K562 (cell line): ENCODE results near the gene ZNF516. TPM values are rescaled to one million over a fixed set of nuclear protein-coding genes. Genes with fewer than 3 reads are reported as not detected.

ENCODE experiments used
- ATAC-seq: fragments of 200-7000 bp; cut with Tn5 transposase; 3 replicates; pipeline ENCODE4 v1.9.1; 2020; ENCODE audit warnings: moderate library complexity
- BruUV-seq: library from RNA; stranded (reverse); fragments of 400-500 nt; replicated peaks from 2 replicates; lab custom pipeline; 2021; lab: Mats Ljungman, UMichigan
- CTCF ChIA-PET: fragments of 300-600 bp; formaldehyde crosslinking; extraction: SDS; loops from one replicate; lab custom pipeline; 2021; ENCODE audit warnings: low intra/inter-chr PET ratio; lab: Yijun Ruan, JAX
- POLR2A ChIA-PET: fragments of 300-600, 350-650 bp; sonication (Branson Sonifier 250); formaldehyde crosslinking; extraction: SDS; loops from one replicate; lab custom pipeline; 2021; ENCODE audit warnings: antibody characterized with exemption, inconsistent platforms; lab: Yijun Ruan, JAX
- DNase-seq, 4 experiments: peaks; one replicate each; pipeline versions ENCODE4 v3.0.0 to v3.0.0-alpha.2; 2011 to 2018; ENCODE audit warnings: low spot score in 3 of 4, mixed read lengths in 3 of 4; ENCODE audit errors: extremely low read depth in 1 of 4
- FAIRE-seq: peaks from 2 replicates; lab custom pipeline; 2011; peaks lifted over from hg19 to GRCh38; lab: Jason Lieb, UNC
- H2AFZ ChIP-seq: 2 replicates; pipeline ENCODE4 v1.6.0; 2011; ENCODE audit warnings: low read depth, low read length, control low read depth, inconsistent platforms
- H3K27ac ChIP-seq: fragments of 200-600 bp; 3 replicates; pipeline ENCODE4 v1.8.0; 2011; ENCODE audit warnings: low read depth, mild to moderate bottlenecking, control low read depth, inconsistent platforms, low read length, moderate library complexity, mixed read lengths; ENCODE audit errors: extremely low read depth
- H3K27me3 ChIP-seq, 2 experiments: fragments of 300-600 bp in 1 of 2; 2 replicates in 1 of 2; 3 replicates in 1 of 2; pipeline versions ENCODE4 v1.6.0 to v1.8.0; 2011; ENCODE audit warnings: inconsistent platforms in 2 of 2, low read length in 2 of 2, mild to moderate bottlenecking in 1 of 2, mixed read lengths in 1 of 2, moderate library complexity in 1 of 2; ENCODE audit not compliant: control insufficient read depth in 2 of 2, insufficient read depth in 2 of 2
- H3K36me3 ChIP-seq: fragments of 300-600 bp; 3 replicates; pipeline ENCODE4 v1.8.0; 2011; ENCODE audit warnings: mild to moderate bottlenecking, low read length, inconsistent platforms; ENCODE audit not compliant: control insufficient read depth, insufficient read depth
- H3K4me1 ChIP-seq, 2 experiments: fragments of 200-600 bp in 1 of 2; replicated peaks in 1 of 2; 2 replicates in 1 of 2; 3 replicates in 1 of 2; pipeline versions ENCODE4 v1.5.1 to v1.8.0; 2011; ENCODE audit warnings: inconsistent platforms in 2 of 2, low read length in 2 of 2, mild to moderate bottlenecking in 1 of 2, mixed read lengths in 1 of 2, moderate library complexity in 1 of 2; ENCODE audit not compliant: control insufficient read depth in 2 of 2, insufficient read depth in 2 of 2
- H3K4me2 ChIP-seq: 2 replicates; pipeline ENCODE4 v1.6.1; 2011; ENCODE audit warnings: low read length, control low read depth, inconsistent platforms, mixed read lengths; ENCODE audit not compliant: insufficient read depth
- H3K4me3 ChIP-seq: fragments of 200-600 bp; sonication (generic), shearing (Covaris generic); 2 replicates; pipeline ENCODE4 v1.5.1; 2016; ENCODE audit warnings: control low read depth, inconsistent platforms
- H3K79me2 ChIP-seq: fragments of 200-600 bp; 3 replicates; pipeline ENCODE4 v1.8.0; 2011; ENCODE audit warnings: low read length, inconsistent platforms; ENCODE audit not compliant: control insufficient read depth, insufficient read depth
- H3K9ac ChIP-seq, 2 experiments: 2 replicates each; pipeline versions ENCODE4 v1.6.0 to v1.6.1; 2011; ENCODE audit warnings: low read depth in 2 of 2, low read length in 2 of 2, control low read depth in 1 of 2, inconsistent platforms in 1 of 2, mild to moderate bottlenecking in 1 of 2, mixed read lengths in 1 of 2; ENCODE audit not compliant: insufficient read depth in 1 of 2
- H3K9me1 ChIP-seq: one replicate; pipeline ENCODE4 v1.6.0; 2011; ENCODE audit warnings: inconsistent platforms, mild to moderate bottlenecking, low read length, moderate library complexity; ENCODE audit not compliant: control insufficient read depth, insufficient read depth
- H3K9me3 ChIP-seq: replicated peaks from 2 replicates; pipeline ENCODE4 v1.5.1; 2011; ENCODE audit warnings: low read depth, low read length, inconsistent platforms; ENCODE audit not compliant: control insufficient read depth, insufficient read depth
- H4K20me1 ChIP-seq: replicated peaks from 2 replicates; pipeline ENCODE4 v1.6.1; 2011; ENCODE audit warnings: low read length, inconsistent platforms, mixed read lengths; ENCODE audit not compliant: control insufficient read depth, insufficient read depth
- EP400 ChIP-seq: fragments of 450-650 bp; IDR thresholded peaks from 2 replicates; pipeline ENCODE4 v1.6.1; 2017; ENCODE audit warnings: antibody characterized with exemption, mild to moderate bottlenecking, moderate library complexity
- KLF1 ChIP-seq: fragments of 450-650 bp; IDR thresholded peaks from 2 replicates; pipeline ENCODE4 v1.6.1; 2016; ENCODE audit warnings: missing genetic modification characterization, missing compliant biosample characterization
- KLF6 ChIP-seq: fragments of 250-450 bp; sonication (Bioruptor Pico); IDR thresholded peaks from 2 replicates; pipeline ENCODE4 v1.4.0; 2020; ENCODE audit warnings: mild to moderate bottlenecking, moderate library complexity, borderline replicate concordance
- TCF7L2 ChIP-seq: fragments of 150-350 bp; IDR thresholded peaks from 2 replicates; pipeline ENCODE4 v1.6.1; 2016; ENCODE audit warnings: low read depth, mild to moderate bottlenecking, low read length, moderate library complexity
- ZFX ChIP-seq: sonication (generic); formaldehyde crosslinking; IDR thresholded peaks from 2 replicates; pipeline ENCODE4 v1.8.0; 2022; ENCODE audit warnings: mild to moderate bottlenecking, missing genetic modification reagents, moderate library complexity
- ZNF354B ChIP-seq: fragments of 250-450 bp; sonication (Bioruptor Pico); IDR thresholded peaks from 2 replicates; pipeline ENCODE4 v1.4.0; 2020
- WGBS: fragments of 100-300 bp; shearing (Covaris generic); methylation state at CpG from one replicate; pipeline ENCODE4 v1.1.6; 2016; ENCODE audit warnings: low coverage, mixed read lengths; ENCODE audit not compliant: insufficient coverage; ENCODE audit errors: missing lambda C conversion rate; 5-methylcytosine and 5-hydroxymethylcytosine counted together
- in situ Hi-C: fragments of 300-500 bp; cut with MboI; formaldehyde crosslinking; loops from 4 replicates; pipeline ENCODE4 v1.15.0; 2018; ENCODE audit warnings: inconsistent platforms, mixed read lengths
- intact Hi-C: fragments of 100-400 bp; cut with micrococcal nuclease; formaldehyde crosslinking; loops from 2 replicates; pipeline ENCODE4 v1.14.2; 2022
- polyA plus RNA-seq, 8 experiments: library from polyadenylated mRNA; depleted of rRNA in 4 of 8; stranded (reverse) in 5 of 8; unstranded in 3 of 8; fragments of >200 nt; fragmentation: Nextera tagmentation in 2 of 8; fragmentation: Illumina TruSeq in 1 of 8; extraction: Ambion mirVana in 2 of 8; extraction: Trizol in 1 of 8; gene quantifications; 2 replicates each; pipeline versions ENCODE4 v1.2.1 to v1.2.3, GENCODE V29; 2011 to 2014; ENCODE audit warnings: inconsistent platforms in 1 of 8, missing spikeins in 1 of 8
- total RNA-seq, 7 experiments: library from RNA; depleted of rRNA in 6 of 7; stranded (reverse); fragments of >200 nt in 6 of 7; fragmentation: Illumina TruSeq in 2 of 7; extraction: Trizol in 2 of 7; gene quantifications; 2 replicates each; pipeline versions ENCODE4 v1.2.1 to v1.2.3, GENCODE V29; 2011 to 2021; ENCODE audit warnings: low replicate concordance in 1 of 7
- TF ChIP-seq, protein P1 (sequence below): fragments of 250-450 bp; sonication (Bioruptor Pico); IDR thresholded peaks from 2 replicates; pipeline ENCODE4 v1.4.0; 2020; ENCODE audit warnings: mild to moderate bottlenecking

The ZNF516 gene
- total and polyA plus RNA-seq, 9 of the 15 experiments (the other 6 are each of a cell fraction or from before 2014, with no cell fraction given): 0.04 to 0.20 (median 0.08) TPM; not detected in 3

DNA sequence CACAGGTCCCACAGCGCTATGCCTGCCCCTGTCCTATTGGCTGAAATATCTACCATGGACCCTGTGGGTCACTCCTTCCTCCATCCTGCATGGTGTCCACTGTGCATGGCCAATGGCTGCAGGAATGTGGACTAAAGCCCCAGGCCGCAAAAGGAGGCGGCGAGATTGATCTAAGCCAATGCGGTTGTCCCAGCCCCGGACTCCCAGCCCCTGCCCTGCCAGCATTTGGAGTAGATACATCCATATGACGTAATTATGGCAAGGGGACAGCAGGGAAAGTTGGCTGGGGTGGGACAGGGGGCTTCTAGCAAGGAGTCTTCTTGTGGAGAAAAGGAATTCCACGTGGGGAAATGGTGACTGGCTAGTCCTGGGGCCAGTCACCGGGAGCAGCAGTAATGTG lies 11.4 kb upstream of the ZNF516 start:
- no peaks in the 10 kb centered on the region for H3K36me3 ChIP-seq
- no peak overlapping the region for H3K27ac ChIP-seq
- ATAC-seq (no peak), FAIRE-seq (no peak), DNase-seq (no peak)
- peaks cover 0 to 13% of the 10 kb centered on the region in 2 experiments; a peak in 1 of 5 replicates for H3K27me3 ChIP-seq
- POLR2A ChIA-PET: no interaction called here
- no peak for TF ChIP-seq KLF1 (tag)
- TF ChIP-seq ZFX: no peak
- TF ChIP-seq EP400: no peak
- TF ChIP-seq, protein P1, sequence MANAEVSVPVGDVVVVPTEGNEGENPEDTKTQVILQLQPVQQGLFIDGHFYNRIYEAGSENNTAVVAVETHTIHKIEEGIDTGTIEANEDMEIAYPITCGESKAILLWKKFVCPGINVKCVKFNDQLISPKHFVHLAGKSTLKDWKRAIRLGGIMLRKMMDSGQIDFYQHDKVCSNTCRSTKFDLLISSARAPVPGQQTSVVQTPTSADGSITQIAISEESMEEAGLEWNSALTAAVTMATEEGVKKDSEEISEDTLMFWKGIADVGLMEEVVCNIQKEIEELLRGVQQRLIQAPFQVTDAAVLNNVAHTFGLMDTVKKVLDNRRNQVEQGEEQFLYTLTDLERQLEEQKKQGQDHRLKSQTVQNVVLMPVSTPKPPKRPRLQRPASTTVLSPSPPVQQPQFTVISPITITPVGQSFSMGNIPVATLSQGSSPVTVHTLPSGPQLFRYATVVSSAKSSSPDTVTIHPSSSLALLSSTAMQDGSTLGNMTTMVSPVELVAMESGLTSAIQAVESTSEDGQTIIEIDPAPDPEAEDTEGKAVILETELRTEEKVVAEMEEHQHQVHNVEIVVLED (CRISPR knock-in tag): no peak
- TF ChIP-seq KLF6 (CRISPR knock-in tag): no peak
- no peak for TF ChIP-seq TCF7L2
- no peak for TF ChIP-seq ZNF354B (CRISPR knock-in tag)
- CTCF ChIA-PET: no interaction called here
- intact Hi-C loops (no loop called here), in situ Hi-C loops (no loop called here)
- no peaks in the 10 kb centered on the region for H4K20me1 ChIP-seq
- no peak overlapping the region for H2AFZ ChIP-seq
- H3K79me2 ChIP-seq: no peaks in the 10 kb centered on the region
- H3K4me3 ChIP-seq: no peak overlapping the region
- H3K9ac ChIP-seq: no peak overlapping the region
- H3K4me2 ChIP-seq: no peak overlapping the region
- no peaks in the 10 kb centered on the region for H3K9me3 ChIP-seq
- 2% methylated on average over 9 of the region's 9 CpGs for WGBS
- no peaks in the 10 kb centered on the region for H3K4me1 ChIP-seq
- BruUV-seq: no TSS peak
- no peaks in the 10 kb centered on the region for H3K9me1 ChIP-seq
